NOMO-1 treated with DMSO at 0.1 percent for 48 hours (cell line): ENCODE measurements around the gene ATP8B3.
"Not testable (repeated sequence)": the region's sequence is repeated elsewhere in the genome, so short reads cannot be mapped to it uniquely, and the experiment has no call there.

ENCODE experiments used
- DNase-seq: peaks from one replicate; lab custom pipeline; 2025; ENCODE audit not compliant: unreplicated experiment; lab: John Stamatoyannopoulos, UW

ATP8B3 gene

GRCh38 chr19:1799695-1800342 lies 12.3 kb downstream of the ATP8B3 start:
- no peak for DNase-seq

GRCh38 chr19:1797313-1797712 lies 14.8 kb downstream of the ATP8B3 start:
- DNase-seq: not testable (repeated sequence)

- no peak for DNase-seq
Measured at GRCh38 chr19:1796395-1797142, 15.5 kb downstream of the ATP8B3 start.

- DNase-seq: no peak
Measured at GRCh38 chr19:1794424-1795172, 17.5 kb downstream of the ATP8B3 start.

- no peak for DNase-seq
Measured at GRCh38 chr19:1791879-1792278, 20.2 kb downstream of the ATP8B3 start.

GRCh38 chr19:1790054-1790792 lies 21.9 kb downstream of the ATP8B3 start:
- DNase-seq: no peak

- DNase-seq: no peak
Measured at GRCh38 chr19:1789261-1790041, 22.6 kb downstream of the ATP8B3 start.

- DNase-seq: no peak
Measured at GRCh38 chr19:1787116-1787515, 25.0 kb downstream of the ATP8B3 start.

GRCh38 chr19:1786668-1787067 lies 25.4 kb downstream of the ATP8B3 start:
- DNase-seq: no peak

- DNase-seq: no peak
Measured at GRCh38 chr19:1785310-1785709, 26.8 kb downstream of the ATP8B3 start.

GRCh38 chr19:1783874-1784273 lies 28.2 kb downstream of the ATP8B3 start:
- peak; percentile 48 for DNase-seq

- DNase-seq: no peak
Measured at GRCh38 chr19:1783354-1783753, 28.7 kb downstream of the ATP8B3 start.

- DNase-seq: no peak
Measured at GRCh38 chr19:1782521-1782920, 29.6 kb downstream of the ATP8B3 start.

- DNase-seq: no peak
Measured at GRCh38 chr19:1780272-1780958, 31.7 kb downstream of the ATP8B3 start.

- DNase-seq: no peak
Measured at GRCh38 chr19:1779574-1779973, 32.5 kb downstream of the ATP8B3 start.

GRCh38 chr19:1777149-1777548 lies 34.9 kb downstream of the ATP8B3 start:
- DNase-seq: no peak

- DNase-seq: no peak
Measured at GRCh38 chr19:1776606-1777147, 35.4 kb downstream of the ATP8B3 start.

- no peak for DNase-seq
Measured at GRCh38 chr19:1775951-1776605, 36.0 kb downstream of the ATP8B3 start.
